ENCODE measurements around the gene CCDC3.

GRCh38 chr10:12944931-12945330 is 56.6 kb downstream of the CCDC3 start:
- TF ChIP-seq POLR2A (IDR thresholded peaks at IDR 0.05; ENCODE audit: extremely low read depth, insufficient read length) (no peak), MYC (IDR thresholded peaks at IDR 0.05; ENCODE audit: low read depth, low read length) (no peak), CTCF (IDR thresholded peaks at IDR 0.05; ENCODE audit: low read depth, low read length) (no peak)

Measured in NB4 (cell line).